ENCODE data around the gene ALDH1L1.

Gene ALDH1L1

GRCh38 chr3:126191246-126191645 lies 10.9 kb upstream of the ALDH1L1 start:
- DNase-seq = no peak

GRCh38 chr3:126187920-126188319 lies 7.5 kb upstream of the ALDH1L1 start:
- no peak for DNase-seq

- no peak for DNase-seq
Measured at GRCh38 chr3:126186749-126187148, 6.4 kb upstream of the ALDH1L1 start.

GRCh38 chr3:126186271-126186670 lies 5.9 kb upstream of the ALDH1L1 start:
- no peak for DNase-seq

GRCh38 chr3:126184465-126185000 lies 4.1 kb upstream of the ALDH1L1 start:
- no peak for DNase-seq

GRCh38 chr3:126181398-126181725 lies 976 bp upstream of the ALDH1L1 start:
- DNase-seq = no peak

GRCh38 chr3:126179825-126180476 lies 435 bp downstream of the ALDH1L1 start:
- DNase-seq = no peak

GRCh38 chr3:126170073-126170777 lies 10.2 kb downstream of the ALDH1L1 start:
- no peak for DNase-seq

- DNase-seq = no peak
Measured at GRCh38 chr3:126167566-126167965, 12.8 kb downstream of the ALDH1L1 start.

- no peak for DNase-seq
Measured at GRCh38 chr3:126166009-126166408, 14.4 kb downstream of the ALDH1L1 start.

- DNase-seq = no peak
Measured at GRCh38 chr3:126161309-126161708, 19.1 kb downstream of the ALDH1L1 start.

GRCh38 chr3:126160243-126161210 lies 19.9 kb downstream of the ALDH1L1 start:
- DNase-seq = no peak

GRCh38 chr3:126159476-126159875 lies 20.9 kb downstream of the ALDH1L1 start:
- no peak for DNase-seq

GRCh38 chr3:126158912-126159454 lies 21.4 kb downstream of the ALDH1L1 start:
- DNase-seq = no peak

GRCh38 chr3:126158016-126158911 lies 22.1 kb downstream of the ALDH1L1 start:
- no peak for DNase-seq

- DNase-seq = no peak
Measured at GRCh38 chr3:126157083-126157768, 23.2 kb downstream of the ALDH1L1 start.

- no peak for DNase-seq
Measured at GRCh38 chr3:126156468-126156867, 23.9 kb downstream of the ALDH1L1 start.

- no peak for DNase-seq
Measured at GRCh38 chr3:126155819-126156218, 24.6 kb downstream of the ALDH1L1 start.

- no peak for DNase-seq
Measured at GRCh38 chr3:126155280-126155640, 25.1 kb downstream of the ALDH1L1 start.

- no peak for DNase-seq
Measured at GRCh38 chr3:126154391-126155279, 25.8 kb downstream of the ALDH1L1 start.
